T-helper 17 cell (primary cell): ENCODE results near the gene PML. TPM values are rescaled to one million over a fixed set of nuclear protein-coding genes. Genes with fewer than 3 reads are reported as not detected.
"Not testable (repeated sequence)": the region's sequence is repeated elsewhere in the genome, so short reads cannot be mapped to it uniquely, and the experiment has no call there.

Experiments used
- ATAC-seq: fragments of 150-1000 bp; cut with Tn5 transposase; 2 replicates; pipeline ENCODE4 v1.10.0; 2021; ENCODE audit warnings: mild to moderate bottlenecking, moderate library complexity
- DNase-seq, 3 donors: peaks; one replicate each; pipeline versions ENCODE4 v3.0.0 to v3.0.0-alpha.2; 2020 to 2021
- H3K9me3 ChIP-seq: one replicate; pipeline ENCODE4 v1.7.0; 2013; ENCODE audit warnings: low read length, mild to moderate bottlenecking; ENCODE audit not compliant: control insufficient read depth, poor library complexity, severe bottlenecking
- H3K27ac Mint-ChIP-seq: one replicate; pipeline ENCODE4 v1.8.0; 2022; ENCODE audit warnings: mild to moderate bottlenecking, moderate library complexity, mixed read lengths
- H3K27me3 Mint-ChIP-seq: one replicate; pipeline ENCODE4 v1.8.0; 2022; ENCODE audit warnings: mixed read lengths
- H3K36me3 Mint-ChIP-seq: one replicate; pipeline ENCODE4 v1.8.0; 2022; ENCODE audit warnings: low read depth, mixed read lengths
- H3K4me1 Mint-ChIP-seq: one replicate; pipeline ENCODE4 v1.8.0; 2022; ENCODE audit warnings: mild to moderate bottlenecking, mixed read lengths
- H3K4me3 Mint-ChIP-seq: one replicate; pipeline ENCODE4 v1.8.0; 2022; ENCODE audit warnings: mild to moderate bottlenecking, moderate library complexity, mixed read lengths
- total RNA-seq, 4 donors: library from RNA in 2 of 4; stranded (reverse) in 2 of 4; gene quantifications; one replicate each; pipeline ENCODE4 v1.2.3 and lab custom pipeline; 2022 to 2026

The PML gene
- total RNA-seq, 2 donors from 2014 or later: 47.6 to 52.6 TPM

DNA sequence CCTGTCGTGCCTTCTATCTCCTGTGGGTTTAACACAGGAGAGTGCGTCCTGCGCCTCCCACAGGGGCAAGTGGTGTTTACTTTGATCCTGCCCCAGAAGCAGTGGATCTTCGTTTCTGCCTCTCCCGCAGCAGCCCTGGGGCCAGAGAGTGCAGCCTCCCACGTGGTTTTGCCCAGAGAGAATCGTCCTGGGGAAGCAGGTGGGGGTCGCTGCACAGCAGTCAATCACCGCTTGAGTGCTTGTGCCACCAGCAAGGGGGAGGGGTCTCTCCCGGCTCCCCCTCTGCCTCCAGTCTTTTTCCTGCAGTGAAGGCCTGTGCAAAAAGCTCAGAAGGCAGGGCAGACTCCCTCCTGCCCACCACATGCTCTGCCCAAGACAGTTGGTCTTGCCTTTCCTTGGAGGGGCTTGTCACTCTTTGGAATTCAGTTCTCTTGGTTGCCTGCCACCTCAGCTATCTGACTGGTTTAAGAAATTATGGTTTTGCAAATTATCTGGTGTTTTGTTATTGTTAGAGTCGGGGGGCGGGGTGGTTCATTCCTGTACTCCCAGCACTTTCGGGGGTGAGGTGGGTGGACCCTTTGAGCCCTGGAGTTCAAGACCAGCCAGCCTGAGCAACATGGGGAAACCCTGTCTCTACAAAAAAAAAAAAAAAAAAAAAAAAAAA lies 29.3 kb upstream of the PML start:
- peaks cover 21% of the 10 kb centered on the region for H3K4me1 Mint-ChIP-seq
- H3K27ac Mint-ChIP-seq: peak overlapping the region; percentile 82
- H3K4me3 Mint-ChIP-seq: peak overlapping the region; percentile 89
- H3K9me3 ChIP-seq: no peaks in the 10 kb centered on the region
- H3K36me3 Mint-ChIP-seq: no peaks in the 10 kb centered on the region
- DNase-seq (no peak), ATAC-seq (peak; percentile 56)
- H3K27me3 Mint-ChIP-seq: no peaks in the 10 kb centered on the region

DNA sequence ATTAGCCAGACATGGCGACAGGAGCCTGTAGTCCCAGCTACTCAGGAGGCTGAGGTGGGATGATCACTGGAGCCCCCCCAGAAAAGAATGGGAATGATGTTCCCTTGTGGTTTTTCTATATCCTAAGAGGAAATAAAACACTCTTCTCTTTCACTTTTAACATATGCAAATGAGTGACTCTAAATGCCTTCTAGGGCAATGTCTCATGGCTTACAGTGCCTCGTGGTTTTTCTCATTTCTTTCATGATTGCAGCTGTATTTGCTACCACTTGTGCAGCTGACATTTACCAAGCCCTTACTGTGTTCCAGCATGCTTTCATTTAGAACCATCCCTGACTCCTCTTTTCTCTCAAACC lies 28.8 kb upstream of the PML start:
- Mint-ChIP-seq H3K4me3 (peak overlapping the region; percentile 89), H3K27me3 (no peaks in the 10 kb centered on the region), H3K27ac (peak overlapping the region; percentile 82), H3K36me3 (no peaks in the 10 kb centered on the region), H3K4me1 (peaks cover 21% of the 10 kb centered on the region)
- no peaks in the 10 kb centered on the region for H3K9me3 ChIP-seq
- no peak for DNase-seq
- ATAC-seq: peak; percentile 77

DNA sequence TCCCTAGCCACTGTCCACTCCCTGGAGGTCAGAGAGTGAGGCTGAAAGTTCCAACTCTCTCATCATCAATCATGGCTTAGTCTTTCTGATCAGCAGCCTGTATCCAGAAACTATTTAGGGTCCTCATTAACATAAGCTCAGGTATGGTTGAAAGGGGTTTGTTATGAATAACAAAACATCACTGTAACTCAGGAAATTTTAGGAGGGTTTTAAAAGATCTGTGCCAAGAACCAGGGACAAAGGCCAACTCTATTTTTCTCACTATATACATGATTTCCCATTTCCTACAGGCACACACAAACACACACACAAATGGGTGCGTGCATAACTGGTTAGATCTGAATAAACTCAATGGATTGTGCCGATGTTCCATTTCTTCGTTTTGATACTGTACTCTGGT lies 26.1 kb upstream of the PML start:
- Mint-ChIP-seq H3K4me1 (peaks cover 23% of the 10 kb centered on the region), H3K27me3 (no peaks in the 10 kb centered on the region), H3K36me3 (no peaks in the 10 kb centered on the region), H3K27ac (no peak overlapping the region), H3K4me3 (no peak overlapping the region)
- H3K9me3 ChIP-seq: no peaks in the 10 kb centered on the region
- DNase-seq (no peak), ATAC-seq (no peak)

DNA sequence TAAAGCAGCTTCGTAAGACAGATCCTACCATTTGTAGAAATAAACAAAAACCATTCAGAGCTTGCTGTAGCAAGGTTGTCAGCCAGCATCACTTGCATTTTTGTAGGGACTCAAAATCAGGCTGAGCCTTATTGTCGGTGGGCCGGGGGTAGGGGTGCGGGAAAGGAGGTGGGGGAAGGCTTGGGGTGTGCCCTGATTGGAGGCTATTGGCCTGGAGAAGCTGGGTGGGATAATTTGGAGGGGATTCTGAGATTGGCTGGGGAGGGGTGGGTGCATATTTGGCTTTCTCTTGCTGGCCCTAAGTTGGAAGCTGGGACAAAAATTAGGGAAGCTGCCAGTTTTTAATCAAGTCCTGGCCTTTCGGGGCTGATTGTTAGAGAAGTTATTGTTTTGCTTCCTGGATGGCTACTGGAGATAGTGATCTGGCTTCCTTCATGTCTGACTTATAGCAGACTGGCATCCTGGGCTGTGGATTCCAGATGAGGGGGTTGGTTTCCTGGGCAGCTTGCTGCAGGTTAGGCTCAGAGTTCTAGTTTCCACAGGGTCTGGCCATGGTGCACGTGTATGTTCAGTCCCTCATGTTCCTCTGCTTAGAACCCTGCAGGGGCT lies 25.3 kb upstream of the PML start:
- H3K4me1 Mint-ChIP-seq: peaks cover 23% of the 10 kb centered on the region
- peaks cover 2% of the 10 kb centered on the region for H3K27me3 Mint-ChIP-seq
- no peak overlapping the region for H3K27ac Mint-ChIP-seq
- no peaks in the 10 kb centered on the region for H3K36me3 Mint-ChIP-seq
- H3K4me3 Mint-ChIP-seq: no peak overlapping the region
- ATAC-seq (no peak), DNase-seq (no peak)
- H3K9me3 ChIP-seq: no peaks in the 10 kb centered on the region

DNA sequence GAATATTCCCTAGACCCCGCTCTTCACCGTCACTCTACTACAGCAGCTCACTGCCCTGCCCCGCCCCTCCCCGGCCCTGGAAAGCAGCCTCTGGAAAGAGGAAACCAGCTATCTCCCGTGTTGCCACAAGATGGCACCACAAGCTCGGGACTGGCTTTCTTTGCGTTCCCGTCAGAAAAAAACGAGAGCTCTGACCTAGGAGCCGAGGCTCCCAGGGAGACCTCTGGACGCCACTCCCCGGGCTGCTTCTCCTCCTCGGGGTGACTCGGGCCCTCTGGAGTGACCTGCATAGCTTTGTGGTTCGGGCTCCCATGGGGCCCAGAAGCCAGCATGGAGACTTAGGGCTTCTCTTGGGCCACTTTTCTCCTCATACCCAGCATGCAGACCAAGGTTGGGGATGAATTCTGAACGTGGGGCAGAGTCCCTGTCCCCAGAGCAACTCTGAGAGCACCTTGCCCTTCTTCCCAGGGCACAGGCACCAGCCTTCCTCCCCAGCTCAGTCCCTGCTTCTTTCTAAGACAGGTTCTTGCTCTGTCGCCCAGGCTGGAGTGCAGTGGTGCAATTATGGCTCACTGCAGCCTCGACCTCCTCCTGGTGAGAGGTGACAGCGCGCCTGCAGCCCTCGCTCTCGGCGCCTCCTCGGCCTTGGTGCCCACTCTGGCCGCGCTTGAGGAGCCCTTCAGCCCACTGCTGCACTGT lies 21.4 kb upstream of the PML start:
- peaks cover 27% of the 10 kb centered on the region for H3K27me3 Mint-ChIP-seq
- peak overlapping the region; percentile 52 for H3K4me3 Mint-ChIP-seq
- H3K9me3 ChIP-seq: no peaks in the 10 kb centered on the region
- no peak overlapping the region for H3K27ac Mint-ChIP-seq
- H3K36me3 Mint-ChIP-seq: peaks cover 7% of the 10 kb centered on the region
- peaks cover 12% of the 10 kb centered on the region for H3K4me1 Mint-ChIP-seq
- DNase-seq (peak; percentile 50 to 70 (median 64)), ATAC-seq (peak; percentile 86)

DNA sequence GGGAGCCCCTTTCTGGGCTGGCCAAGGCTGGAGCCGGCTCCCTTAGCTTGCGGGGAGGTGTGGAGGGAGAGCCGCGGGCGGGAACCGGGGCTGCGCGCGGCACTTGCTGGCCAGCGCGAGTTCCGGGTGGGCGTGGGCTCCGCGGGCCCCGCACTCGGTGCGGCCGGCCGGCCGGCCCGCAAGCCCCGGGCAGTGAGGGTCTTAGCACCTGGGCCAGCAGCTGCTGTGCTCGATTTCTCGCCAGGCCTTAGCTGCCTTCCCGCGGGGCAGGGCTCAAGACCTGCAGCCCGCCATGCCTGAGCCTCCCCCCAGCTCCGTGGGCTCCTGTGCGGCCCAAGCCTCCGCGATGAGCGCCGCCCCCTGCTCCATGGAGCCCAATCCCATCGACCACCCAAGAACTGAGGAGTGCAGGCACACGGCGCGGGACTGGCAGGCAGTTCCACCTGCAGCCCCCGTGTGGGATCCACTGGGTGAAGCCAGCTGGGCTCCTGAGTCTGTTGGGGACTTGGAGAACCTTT lies 20.8 kb upstream of the PML start:
- H3K36me3 Mint-ChIP-seq, H3K9me3 ChIP-seq, H3K4me3 Mint-ChIP-seq, ATAC-seq, H3K27ac Mint-ChIP-seq, DNase-seq: not testable (repeated sequence)
- H3K27me3 Mint-ChIP-seq: peaks cover 27% of the 10 kb centered on the region
- peaks cover 12% of the 10 kb centered on the region for H3K4me1 Mint-ChIP-seq

DNA sequence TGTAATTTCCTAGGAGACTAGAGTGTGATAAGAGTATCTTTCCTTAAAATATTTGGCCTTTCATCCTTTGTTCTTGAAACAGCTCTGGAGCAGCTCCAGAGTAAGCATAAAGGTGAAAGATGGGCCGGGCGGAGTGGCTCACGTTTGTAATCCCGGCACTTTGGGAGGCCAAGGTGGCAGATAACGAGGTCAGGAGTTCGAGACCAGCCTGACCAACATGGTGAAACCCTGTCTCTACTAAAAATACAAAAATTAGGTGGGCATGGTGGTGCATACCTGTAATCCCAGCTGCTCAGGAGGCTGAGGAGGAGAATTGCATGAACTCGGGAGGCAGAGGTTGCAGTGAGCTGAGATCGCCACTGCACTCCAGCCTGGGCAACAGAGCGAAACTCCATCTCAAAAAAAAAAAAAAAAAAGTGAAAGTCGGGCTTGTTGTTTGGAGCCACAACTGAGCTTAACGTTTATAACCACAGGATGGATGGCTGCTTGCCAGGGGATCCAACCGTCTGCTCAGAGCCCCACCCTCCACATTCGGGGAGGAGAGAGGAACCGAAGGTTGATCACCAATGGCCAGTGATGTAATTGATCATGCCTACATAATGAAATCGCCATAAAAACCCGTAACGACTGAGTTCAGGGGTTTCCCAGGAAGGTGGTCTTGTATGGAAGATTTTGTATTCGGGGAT lies 18.9 kb upstream of the PML start:
- Mint-ChIP-seq H3K4me3 (peak overlapping the region; percentile 56), H3K27ac (peak overlapping the region; percentile 41), H3K27me3 (peaks cover 27% of the 10 kb centered on the region), H3K4me1 (peaks cover 15% of the 10 kb centered on the region)
- peak; percentile 71 for ATAC-seq
- not testable (repeated sequence) for H3K9me3 ChIP-seq, H3K36me3 Mint-ChIP-seq
- DNase-seq: peak in 1 of 3 donors; percentile 36

DNA sequence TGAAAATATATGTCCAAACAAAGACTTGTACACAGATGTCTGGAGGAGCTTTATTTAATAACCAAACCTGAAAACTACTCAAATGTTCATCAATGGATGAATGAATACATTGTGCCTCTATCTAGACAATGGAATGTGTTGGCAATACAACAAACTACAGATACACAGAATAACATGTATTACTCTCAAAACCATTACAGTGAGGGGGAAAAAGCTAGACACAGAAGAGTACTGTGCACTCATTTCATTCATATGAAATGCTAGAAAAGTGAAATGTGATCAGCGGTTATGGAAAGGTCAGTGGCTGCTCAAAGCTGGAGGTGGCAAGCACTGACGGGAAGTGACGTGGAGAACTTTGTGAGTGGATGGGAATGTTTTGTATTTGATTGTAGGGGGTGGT lies 15.6 kb upstream of the PML start:
- H3K4me1 Mint-ChIP-seq: peaks cover 25% of the 10 kb centered on the region

DNA sequence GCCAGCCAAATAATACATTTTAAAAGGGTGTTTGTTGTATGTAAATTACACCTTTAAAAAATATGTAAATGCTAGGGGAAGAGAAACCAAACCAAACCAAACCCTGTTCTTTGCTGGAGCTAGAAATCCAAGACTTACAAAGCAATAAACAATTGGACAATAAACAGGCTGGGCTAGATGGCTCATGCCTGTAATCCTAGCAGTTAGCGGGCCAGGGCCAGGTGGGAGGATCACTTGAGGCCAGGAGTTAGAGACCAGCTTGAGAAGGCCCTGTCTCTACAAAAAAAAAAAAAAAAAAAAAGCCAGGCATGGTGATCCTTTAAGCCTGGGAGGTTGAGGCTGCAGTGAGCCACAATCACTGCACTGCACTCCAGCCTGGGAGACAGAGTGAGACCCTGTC lies 14.9 kb upstream of the PML start:
- H3K36me3 Mint-ChIP-seq: peaks cover 9% of the 10 kb centered on the region
- peaks cover 30% of the 10 kb centered on the region for H3K4me1 Mint-ChIP-seq
- no peak overlapping the region for H3K27ac Mint-ChIP-seq
- no peaks in the 10 kb centered on the region for H3K9me3 ChIP-seq
- ATAC-seq: no peak
- peaks cover 21% of the 10 kb centered on the region for H3K27me3 Mint-ChIP-seq
- DNase-seq: no peak
- H3K4me3 Mint-ChIP-seq: no peak overlapping the region

More for the DNA sequence above, 15.6 kb upstream of the PML start:
- ATAC-seq: no peak
- H3K27me3 Mint-ChIP-seq: peaks cover 27% of the 10 kb centered on the region
- no peaks in the 10 kb centered on the region for H3K9me3 ChIP-seq
- peaks cover 7% of the 10 kb centered on the region for H3K36me3 Mint-ChIP-seq
- no peak overlapping the region for H3K4me3 Mint-ChIP-seq
- DNase-seq: no peak
- no peak overlapping the region for H3K27ac Mint-ChIP-seq

DNA sequence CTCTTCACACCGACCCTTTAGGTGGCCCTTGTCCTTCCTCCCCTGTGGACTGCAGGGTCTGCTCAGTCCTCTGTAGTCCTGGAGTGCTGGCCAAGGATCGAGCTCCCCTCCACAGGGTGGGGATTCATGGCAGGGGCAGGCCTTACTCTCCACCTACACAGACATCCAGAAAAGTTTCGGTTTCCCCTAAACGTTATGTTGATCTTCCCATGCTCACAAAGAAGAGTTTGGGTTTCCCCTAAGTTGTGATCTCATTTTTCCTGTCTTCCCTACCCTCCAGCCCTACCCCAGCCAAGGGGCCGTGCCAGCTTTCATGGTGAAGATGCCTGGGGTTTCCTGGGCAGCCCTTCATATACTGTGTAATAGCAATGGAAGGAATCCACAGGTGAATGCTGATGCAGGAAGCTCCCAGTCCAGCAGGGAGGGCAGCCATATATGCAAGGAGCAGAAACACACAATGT lies 12.7 kb upstream of the PML start:
- no peaks in the 10 kb centered on the region for H3K9me3 ChIP-seq
- peak overlapping the region; percentile 92 for H3K27ac Mint-ChIP-seq
- no peaks in the 10 kb centered on the region for H3K27me3 Mint-ChIP-seq
- no peak for DNase-seq
- peaks cover 7% of the 10 kb centered on the region for H3K36me3 Mint-ChIP-seq
- H3K4me1 Mint-ChIP-seq: peaks cover 27% of the 10 kb centered on the region
- peak overlapping the region; percentile 66 for H3K4me3 Mint-ChIP-seq
- peak; percentile 20 for ATAC-seq

DNA sequence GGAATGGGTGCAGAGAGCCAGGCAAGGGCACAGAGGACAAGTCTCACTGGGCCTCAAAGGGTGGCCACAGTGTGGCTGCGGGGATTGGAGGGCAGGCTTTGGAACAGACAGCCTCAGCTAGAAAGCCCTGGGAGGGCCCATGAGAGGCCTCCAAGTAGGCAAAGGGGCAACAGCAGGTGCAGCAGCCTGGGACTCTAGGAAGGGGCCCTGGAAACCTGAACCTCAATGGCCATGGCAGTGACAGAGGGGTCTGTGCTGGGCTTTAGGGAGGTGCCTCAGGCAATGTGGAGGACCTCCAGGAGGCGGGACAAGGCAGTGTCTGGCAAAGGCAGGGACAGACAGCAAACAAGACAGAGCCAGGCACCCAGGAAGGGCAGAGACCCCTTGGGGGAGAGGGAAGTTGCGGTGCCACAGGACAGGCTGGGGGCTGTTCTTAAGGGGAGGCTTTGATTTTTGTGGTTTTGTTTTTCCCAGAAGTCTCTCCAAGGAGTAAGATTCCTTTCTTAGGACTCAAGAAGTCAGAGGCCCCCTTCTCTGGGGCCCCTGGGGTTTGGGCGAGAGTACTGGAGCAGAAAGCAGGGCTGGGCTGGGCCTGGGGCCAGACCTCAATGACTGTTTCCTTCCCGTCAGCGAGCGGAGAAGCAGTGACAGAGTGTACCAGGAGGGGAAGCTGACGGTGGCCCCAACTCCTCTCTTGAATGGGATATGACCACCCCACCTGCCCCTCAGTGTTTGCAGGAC lies 12.1 kb upstream of the PML start:
- DNase-seq (no peak), ATAC-seq (peak; percentile 77)
- no peaks in the 10 kb centered on the region for H3K9me3 ChIP-seq
- Mint-ChIP-seq H3K4me3 (peak overlapping the region; percentile 66), H3K27ac (peak overlapping the region; percentile 92), H3K4me1 (peaks cover 27% of the 10 kb centered on the region), H3K36me3 (peaks cover 8% of the 10 kb centered on the region), H3K27me3 (no peaks in the 10 kb centered on the region)

DNA sequence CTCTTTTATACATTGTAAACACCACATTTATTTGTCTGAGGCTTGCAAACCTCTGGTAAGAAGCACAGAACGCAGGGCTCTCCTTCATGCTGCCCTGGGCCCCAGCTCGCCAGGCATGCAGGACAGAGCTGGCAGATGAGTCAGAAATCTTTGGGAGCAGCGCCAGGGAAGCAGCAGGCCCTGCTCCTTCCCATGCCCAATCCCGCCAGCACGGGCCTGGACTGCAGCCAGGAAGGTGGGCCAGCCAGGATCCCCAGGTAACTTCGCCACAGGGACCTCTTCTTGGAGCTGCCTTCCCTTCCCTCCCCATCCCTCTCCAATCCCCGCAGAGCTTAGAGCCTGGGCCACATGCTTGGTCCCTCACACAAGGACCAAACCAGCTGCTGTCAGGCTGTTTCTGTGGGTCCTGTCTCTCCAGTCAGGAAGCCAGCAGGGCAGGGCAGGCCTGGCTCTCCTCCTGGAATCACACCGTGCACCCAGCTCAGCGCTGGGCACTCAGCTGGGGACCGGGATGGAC lies 11.2 kb upstream of the PML start:
- H3K4me3 Mint-ChIP-seq: no peak overlapping the region
- no peak for DNase-seq
- H3K36me3 Mint-ChIP-seq: peaks cover 8% of the 10 kb centered on the region
- peak overlapping the region; percentile 92 for H3K27ac Mint-ChIP-seq
- H3K9me3 ChIP-seq: no peaks in the 10 kb centered on the region
- no peak for ATAC-seq
- no peaks in the 10 kb centered on the region for H3K27me3 Mint-ChIP-seq
- H3K4me1 Mint-ChIP-seq: peaks cover 27% of the 10 kb centered on the region
